ENCODE measurements around the gene PSMA2. TPM values are rescaled to one million over a fixed set of nuclear protein-coding genes. Genes with fewer than 3 reads are reported as not detected.

PSMA2 gene
- 100 to 1,000 TPM; 248 to 284 (median 277) TPM for polyA plus RNA-seq (ENCODE audit: insufficient read length in 3 of 3)
- long read RNA-seq, donor 1, transcript PSMA2-201 (8 exons, 1,487 nt), result major isoform, 208 of 930 reads
- long read RNA-seq, donor 1, partial matches to known transcripts, result 473 of 930 reads
- long read RNA-seq, donor 1, other reads (novel, unspliced or antisense), result 247 of 930 reads
- long read RNA-seq, donor 2, transcript PSMA2-201 (8 exons, 1,487 nt), result major isoform, 276 of 457 reads
- long read RNA-seq, donor 2, partial matches to known transcripts, result 181 of 457 reads
- long read RNA-seq, donor 2, other reads (novel, unspliced or antisense), result 0 of 457 reads
- long read RNA-seq, donor 3, transcript PSMA2-201 (8 exons, 1,487 nt), result major isoform, 221 of 321 reads
- long read RNA-seq, donor 3, partial matches to known transcripts, result 98 of 321 reads
- long read RNA-seq, donor 3, other reads (novel, unspliced or antisense), result 0 of 321 reads
- long read RNA-seq, donor 4, transcript PSMA2-201 (8 exons, 1,487 nt), result major isoform, 249 of 478 reads
- long read RNA-seq, donor 4, partial matches to known transcripts, result 224 of 478 reads
- long read RNA-seq, donor 4, other reads (novel, unspliced or antisense), result 5 of 478 reads
- long read RNA-seq, donor 5, transcript PSMA2-201 (8 exons, 1,487 nt), result major isoform, 170 of 342 reads
- long read RNA-seq, donor 5, partial matches to known transcripts, result 60 of 342 reads
- long read RNA-seq, donor 5, other reads (novel, unspliced or antisense), result 112 of 342 reads
- long read RNA-seq, donor 6, transcript PSMA2-201 (8 exons, 1,487 nt), result major isoform, 164 of 569 reads
- long read RNA-seq, donor 6, partial matches to known transcripts, result 190 of 569 reads
- long read RNA-seq, donor 6, other reads (novel, unspliced or antisense), result 214 of 569 reads
- long read RNA-seq, donor 7, transcript PSMA2-201 (8 exons, 1,487 nt), result major isoform, 217 of 258 reads
- long read RNA-seq, donor 7, partial matches to known transcripts, result 38 of 258 reads
- long read RNA-seq, donor 7, other reads (novel, unspliced or antisense), result 0 of 258 reads
- long read RNA-seq, donor 8, transcript PSMA2-201 (8 exons, 1,487 nt), result major isoform, 65 of 143 reads
- long read RNA-seq, donor 8, partial matches to known transcripts, result 34 of 143 reads
- long read RNA-seq, donor 8, other reads (novel, unspliced or antisense), result 44 of 143 reads
- long read RNA-seq, donor 9, transcript PSMA2-201 (8 exons, 1,487 nt), result major isoform, 261 of 408 reads
- long read RNA-seq, donor 9, partial matches to known transcripts, result 145 of 408 reads
- long read RNA-seq, donor 9, other reads (novel, unspliced or antisense), result 0 of 408 reads
- long read RNA-seq, donor 10, transcript PSMA2-201 (8 exons, 1,487 nt), result major isoform, 191 of 323 reads
- long read RNA-seq, donor 10, partial matches to known transcripts, result 130 of 323 reads
- long read RNA-seq, donor 10, other reads (novel, unspliced or antisense), result 0 of 323 reads
- long read RNA-seq, donor 11, transcript PSMA2-201 (8 exons, 1,487 nt), result major isoform, 171 of 368 reads
- long read RNA-seq, donor 11, partial matches to known transcripts, result 91 of 368 reads
- long read RNA-seq, donor 11, other reads (novel, unspliced or antisense), result 106 of 368 reads
- long read RNA-seq, donor 12, transcript PSMA2-201 (8 exons, 1,487 nt), result major isoform, 246 of 719 reads
- long read RNA-seq, donor 12, partial matches to known transcripts, result 244 of 719 reads
- long read RNA-seq, donor 12, other reads (novel, unspliced or antisense), result 229 of 719 reads
- long read RNA-seq, donor 13, transcript PSMA2-201 (8 exons, 1,487 nt), result major isoform, 119 of 351 reads
- long read RNA-seq, donor 13, partial matches to known transcripts, result 118 of 351 reads
- long read RNA-seq, donor 13, other reads (novel, unspliced or antisense), result 114 of 351 reads
- long read RNA-seq, donor 14, transcript PSMA2-201 (8 exons, 1,487 nt), result major isoform, 334 of 691 reads
- long read RNA-seq, donor 14, partial matches to known transcripts, result 177 of 691 reads
- long read RNA-seq, donor 14, other reads (novel, unspliced or antisense), result 177 of 691 reads
- long read RNA-seq, donor 15, transcript PSMA2-201 (8 exons, 1,487 nt), result major isoform, 222 of 741 reads
- long read RNA-seq, donor 15, partial matches to known transcripts, result 203 of 741 reads
- long read RNA-seq, donor 15, other reads (novel, unspliced or antisense), result 316 of 741 reads
- long read RNA-seq, donor 16, transcript PSMA2-201 (8 exons, 1,487 nt), result major isoform, 259 of 834 reads
- long read RNA-seq, donor 16, partial matches to known transcripts, result 352 of 834 reads
- long read RNA-seq, donor 16, other reads (novel, unspliced or antisense), result 221 of 834 reads

DNA sequence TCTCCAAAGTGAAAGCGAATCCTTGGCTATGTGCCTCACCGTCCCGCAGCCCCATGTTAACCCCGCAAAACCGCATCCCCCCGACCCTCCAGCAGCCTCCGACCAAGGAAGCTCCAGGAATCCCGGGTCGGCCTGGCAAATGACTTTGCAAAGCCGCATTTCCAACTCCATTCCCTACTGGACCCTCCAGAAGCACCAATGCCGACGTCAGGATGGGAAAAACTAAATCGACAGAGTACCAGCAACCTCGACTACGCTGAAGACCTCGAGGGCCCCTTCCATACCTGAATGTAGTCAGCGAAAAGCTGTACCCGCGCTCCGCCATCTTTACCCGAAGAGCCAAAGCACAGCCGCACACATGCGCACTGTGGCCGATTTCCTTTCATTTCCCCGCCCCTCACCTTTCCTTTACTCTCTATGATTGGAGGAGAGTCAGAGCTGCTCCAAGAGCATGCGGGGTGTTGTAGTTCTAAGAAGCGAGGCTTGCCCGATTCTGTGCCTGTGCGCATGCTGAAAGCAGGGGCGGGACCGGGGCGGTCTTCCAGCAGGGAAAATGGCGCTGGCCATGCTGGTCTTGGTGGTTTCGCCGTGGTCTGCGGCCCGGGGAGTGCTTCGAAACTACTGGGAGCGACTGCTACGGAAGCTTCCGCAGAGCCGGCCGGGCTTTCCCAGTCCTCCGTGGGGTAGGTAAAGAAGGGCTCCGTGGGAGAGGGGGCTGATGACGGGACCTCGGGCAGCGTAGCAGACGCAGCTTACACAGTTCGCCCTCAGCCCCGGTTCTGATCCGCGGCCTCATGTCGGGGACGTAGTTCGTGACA lies at the start of gene PSMA2, which contains the start of gene MRPL32:
TSS of gene PSMA2 (minus strand) at position 341 of the 818 bp plus-strand sequence. CDS start at position 325, 16 bp downstream.
TSS of gene MRPL32 (plus strand) at position 543 of the 818 bp plus-strand sequence. CDS start at position 554, 11 bp downstream.
- peak; percentile 98 for DNase-seq

DNA sequence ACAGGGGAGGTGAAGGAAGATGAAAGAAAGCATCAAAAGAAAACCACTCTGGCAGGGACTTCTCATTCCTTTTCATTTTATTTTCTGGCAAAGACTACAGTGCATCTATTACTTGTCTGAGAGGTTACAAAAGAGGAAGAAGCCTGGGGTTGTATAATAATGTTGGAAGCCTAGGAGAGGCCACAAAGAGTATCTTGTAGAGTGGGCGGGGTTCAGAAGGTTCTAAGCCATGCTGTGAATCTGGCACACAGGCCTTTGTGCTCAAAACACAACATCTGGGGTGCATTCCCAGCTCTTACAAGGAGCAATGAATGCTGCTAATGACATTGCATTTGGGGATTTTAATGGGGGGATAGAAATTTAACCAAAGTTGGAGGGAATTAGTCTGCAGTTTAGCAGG lies 49.6 kb upstream of the PSMA2 start:
- no peak for DNase-seq

DNA sequence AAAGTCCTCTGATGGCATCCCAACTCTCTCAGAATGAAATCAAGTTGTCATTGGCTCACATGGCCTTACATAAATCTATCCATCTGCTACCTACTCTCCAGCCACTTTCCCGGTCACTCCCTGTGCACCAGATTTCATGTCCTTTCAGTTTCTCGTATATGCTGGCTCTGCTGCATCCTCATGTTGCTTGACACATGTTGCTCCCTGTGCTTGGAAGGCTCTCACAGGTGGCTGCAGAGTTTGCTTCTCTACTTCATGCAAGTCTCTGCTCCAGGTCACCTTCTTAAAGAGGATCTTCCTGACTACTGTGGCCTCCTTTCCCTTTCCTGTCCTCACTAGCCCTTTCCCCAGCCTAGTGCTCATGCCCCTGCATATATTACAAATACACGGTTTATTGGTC lies 48.5 kb upstream of the PSMA2 start:
- no peak for DNase-seq

DNA sequence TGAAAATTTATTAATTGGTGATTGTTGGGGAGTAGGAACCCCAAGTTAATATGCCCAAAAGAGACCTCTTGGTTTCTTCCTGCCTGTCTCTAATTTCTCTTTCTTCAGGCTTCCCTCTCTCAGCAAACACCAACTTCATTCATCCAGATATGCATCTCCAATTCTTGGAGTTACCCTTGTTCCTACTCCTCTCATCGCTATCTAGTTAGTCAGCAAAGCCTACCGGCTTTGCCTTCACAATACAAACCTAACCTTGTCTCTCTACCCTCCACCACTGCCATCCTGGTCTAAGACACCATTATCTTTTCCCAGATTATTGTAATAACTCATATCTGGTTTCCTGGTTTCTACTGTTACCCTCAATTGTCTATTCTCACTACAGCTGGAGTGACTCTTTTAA lies 48.1 kb upstream of the PSMA2 start:
- DNase-seq, result no peak

DNA sequence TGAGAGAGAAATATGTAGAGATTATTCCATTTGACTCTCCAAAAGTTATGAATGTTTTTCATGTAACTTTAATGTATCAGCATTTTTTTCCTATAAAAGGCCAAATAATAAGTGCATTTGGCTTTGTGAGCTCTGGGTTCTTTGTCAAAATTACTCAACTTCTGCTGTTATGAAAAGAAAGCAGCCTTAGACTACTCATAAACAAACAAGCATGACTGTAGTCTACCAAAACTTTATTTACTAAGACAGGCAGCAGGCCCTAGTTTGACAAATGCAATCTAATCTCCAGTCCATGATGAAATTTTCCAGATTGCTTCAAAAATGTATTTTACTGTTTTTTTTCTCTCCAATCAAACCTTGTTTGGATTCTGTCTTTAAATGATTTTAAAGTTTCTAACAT lies 46.5 kb upstream of the PSMA2 start:
- DNase-seq, result no peak

DNA sequence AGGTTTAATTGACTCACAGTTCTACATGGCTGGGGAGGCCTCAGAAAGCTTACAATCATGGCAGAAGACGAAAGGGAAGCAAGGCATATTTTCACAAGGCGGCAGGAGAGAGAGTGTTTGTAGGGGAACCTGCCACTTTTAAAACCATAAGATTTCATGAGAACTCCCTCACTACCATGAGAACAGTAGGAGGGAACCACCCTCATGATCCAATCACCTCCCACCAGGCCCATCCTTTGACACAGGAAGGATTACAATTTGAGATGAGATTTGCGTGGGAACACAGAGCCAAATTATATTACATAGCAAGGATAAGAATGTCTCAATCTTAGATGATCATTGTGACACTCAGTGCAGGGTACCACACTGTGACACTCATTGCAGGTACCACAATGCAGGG lies 44.4 kb upstream of the PSMA2 start:
- DNase-seq, result no peak

DNA sequence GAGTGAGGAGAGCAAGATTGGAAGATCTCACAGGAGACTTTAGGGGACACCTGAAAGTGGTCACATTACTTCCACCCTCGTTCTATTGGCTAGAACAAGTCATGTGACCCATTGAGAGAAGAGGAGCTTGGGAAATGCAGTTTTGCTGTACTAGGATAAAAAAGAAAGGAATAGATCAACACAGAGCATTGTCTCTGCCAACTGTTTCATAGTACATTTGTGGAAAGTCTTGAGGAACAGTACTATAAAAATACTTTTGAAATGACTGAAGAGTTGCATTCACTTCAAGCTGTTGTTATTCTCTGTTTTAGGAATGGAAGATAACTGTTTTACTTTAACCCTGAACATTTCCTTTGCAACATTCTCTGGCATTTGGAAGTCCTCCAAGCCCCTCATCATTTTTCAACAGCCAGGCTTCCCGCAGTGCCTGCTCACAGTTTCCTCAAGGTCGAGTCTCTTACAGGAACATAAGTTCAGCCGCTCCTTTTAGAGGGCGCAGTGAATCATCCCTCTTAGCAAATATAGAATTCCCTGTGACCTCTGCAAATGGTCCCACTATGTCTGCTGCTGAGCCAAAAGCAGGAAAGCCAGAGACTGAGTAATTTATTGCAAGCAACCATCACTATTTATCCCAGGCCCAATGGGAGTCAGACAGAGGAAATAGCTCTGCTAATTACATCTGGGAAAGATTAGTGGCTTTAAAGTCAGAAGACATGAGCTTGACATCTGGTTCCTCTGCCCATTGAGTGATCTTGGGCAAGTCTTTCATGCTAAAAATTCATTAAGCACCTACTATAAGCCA lies 40.9 kb upstream of the PSMA2 start:
- peak; percentile 86 for DNase-seq

DNA sequence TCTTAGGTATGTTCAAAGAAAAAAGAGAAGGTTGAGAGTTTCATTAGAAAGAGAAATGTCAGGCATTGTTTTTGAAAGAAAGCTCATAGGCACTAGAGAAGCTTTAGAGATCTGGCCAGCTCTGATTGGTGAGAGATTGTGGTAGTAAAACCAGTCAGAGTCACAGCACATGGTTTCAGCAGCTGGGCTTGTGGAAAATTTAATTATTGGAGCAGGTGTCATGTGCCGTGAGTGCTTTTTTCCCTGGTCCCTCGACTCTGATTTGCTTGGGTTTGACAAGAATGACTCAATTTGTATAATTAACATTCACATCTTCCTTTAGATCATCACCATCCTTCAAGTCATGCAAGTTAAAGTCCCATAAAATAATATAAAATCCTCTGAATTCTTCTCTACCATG lies 35.4 kb upstream of the PSMA2 start:
- DNase-seq, result no peak

DNA sequence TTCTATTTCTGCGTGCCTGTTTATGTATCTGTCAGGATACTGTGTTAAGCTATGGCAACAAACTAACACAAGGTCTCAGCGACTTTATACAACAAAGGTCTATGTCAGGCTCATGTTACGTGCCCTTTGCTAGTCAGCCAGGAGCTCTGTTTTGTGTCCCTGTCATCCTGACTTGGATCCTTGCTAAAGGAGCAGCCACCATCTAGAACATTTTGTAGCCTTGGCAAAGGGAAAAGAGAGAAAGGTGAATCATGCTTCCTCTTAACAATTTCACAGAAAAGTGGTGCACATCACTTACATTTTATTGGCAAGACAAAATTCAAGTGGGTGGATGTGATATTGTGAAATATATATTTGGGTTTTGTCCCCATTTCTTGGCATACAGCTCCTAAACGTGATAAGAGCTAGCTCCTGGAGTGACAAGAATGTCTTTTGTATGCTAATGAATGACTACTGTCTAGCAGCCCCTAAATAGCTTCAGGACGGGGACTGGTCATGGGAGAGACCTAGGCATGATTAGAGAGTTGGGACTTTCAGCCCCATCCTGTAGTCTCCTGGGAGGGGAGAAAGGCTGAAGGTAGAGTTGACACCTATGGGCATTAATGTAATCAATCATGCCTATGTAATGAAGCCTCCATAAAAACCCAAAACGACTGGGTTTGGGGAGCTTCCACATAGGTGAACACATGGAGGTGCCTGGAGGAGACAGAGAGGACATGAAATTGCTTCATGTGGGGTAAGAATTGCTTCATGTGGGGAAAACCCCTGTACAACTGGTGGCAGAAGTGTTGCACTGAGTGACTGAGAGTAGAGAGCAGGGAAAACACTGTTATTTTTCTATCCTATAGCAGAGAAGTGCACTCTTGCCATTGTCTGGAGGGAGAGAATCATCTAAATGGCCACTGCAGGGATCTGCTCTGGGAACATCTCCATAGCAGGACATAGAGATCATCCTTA lies 33.2 kb upstream of the PSMA2 start:
- no peak for DNase-seq

DNA sequence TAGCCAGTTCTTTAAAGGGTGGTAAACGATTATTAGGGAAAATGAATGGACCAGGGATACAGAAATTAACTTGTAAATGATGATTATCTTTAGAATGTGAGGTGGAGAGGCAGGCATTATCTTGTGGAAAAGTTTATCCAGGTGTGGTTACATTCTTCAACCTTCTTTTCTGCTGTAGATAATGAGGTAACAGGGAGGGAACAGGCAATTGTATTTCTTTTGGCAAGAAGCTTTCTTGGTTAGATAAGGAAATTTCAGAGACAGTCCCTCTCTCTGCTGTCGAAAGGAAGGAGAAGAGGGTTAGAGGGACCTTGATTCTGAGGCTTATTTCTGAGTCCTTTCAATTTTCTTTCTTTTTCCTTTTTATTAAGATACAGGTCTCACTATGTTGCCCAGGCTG lies 32.3 kb upstream of the PSMA2 start:
- DNase-seq, result no peak

DNA sequence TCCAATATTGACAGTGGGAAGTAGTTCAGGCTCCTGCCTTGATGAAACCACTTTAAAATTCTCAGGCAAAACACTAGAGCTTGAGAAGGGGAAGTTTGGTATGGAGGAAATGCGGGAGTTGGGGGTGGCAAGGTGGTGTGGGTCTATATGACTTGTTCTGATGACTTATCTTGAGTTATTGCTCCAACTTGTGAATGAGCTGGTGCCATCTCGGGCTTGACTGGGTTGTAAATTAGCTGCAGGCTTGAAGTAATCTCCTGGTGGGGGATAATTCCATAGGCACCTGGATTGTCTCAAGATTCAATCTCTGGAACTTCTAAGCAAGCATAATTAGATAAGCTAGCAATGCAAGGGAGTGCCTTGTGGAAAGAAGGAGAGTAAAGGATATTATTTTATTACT lies 29.2 kb upstream of the PSMA2 start:
- no peak for DNase-seq

DNA sequence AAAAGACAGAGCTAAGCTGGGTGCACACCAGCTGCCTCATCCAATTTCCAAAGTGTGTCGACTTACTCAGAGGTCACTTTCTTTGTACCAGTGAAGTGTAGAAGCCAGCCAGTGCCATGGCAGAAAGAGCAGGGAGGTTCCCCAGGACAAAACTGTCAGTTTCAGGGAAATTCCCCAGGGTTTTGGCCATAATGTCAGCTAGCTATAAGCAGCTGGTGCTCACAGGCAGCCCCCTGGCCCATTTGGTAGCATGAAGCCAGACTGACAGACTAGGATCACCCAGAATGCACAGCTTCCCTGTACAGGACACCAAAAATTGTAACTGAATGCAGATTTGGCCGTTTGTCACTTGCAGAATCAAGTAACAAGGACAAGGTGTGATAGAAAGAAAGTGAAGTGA lies 28.8 kb upstream of the PSMA2 start:
- no peak for DNase-seq

DNA sequence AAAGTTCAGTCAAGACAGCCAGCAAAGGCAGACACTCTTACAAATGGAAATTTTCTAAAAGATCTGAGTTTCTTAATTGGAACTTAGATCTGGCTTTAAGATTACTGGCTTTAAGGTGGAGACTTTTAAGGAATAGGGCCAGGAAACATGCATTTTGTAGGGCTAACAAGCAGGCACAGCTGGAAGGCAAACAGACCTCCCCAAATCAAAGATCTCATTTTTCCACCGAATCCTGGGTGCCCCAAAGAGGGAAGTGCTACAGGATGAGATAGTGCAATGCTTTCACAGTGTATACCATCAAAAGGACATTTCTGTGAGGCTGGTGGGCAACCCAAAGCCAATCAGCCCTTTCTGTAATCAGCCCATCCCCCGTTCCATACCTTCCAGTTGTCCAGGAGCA lies 27.6 kb upstream of the PSMA2 start:
- DNase-seq, result no peak

DNA sequence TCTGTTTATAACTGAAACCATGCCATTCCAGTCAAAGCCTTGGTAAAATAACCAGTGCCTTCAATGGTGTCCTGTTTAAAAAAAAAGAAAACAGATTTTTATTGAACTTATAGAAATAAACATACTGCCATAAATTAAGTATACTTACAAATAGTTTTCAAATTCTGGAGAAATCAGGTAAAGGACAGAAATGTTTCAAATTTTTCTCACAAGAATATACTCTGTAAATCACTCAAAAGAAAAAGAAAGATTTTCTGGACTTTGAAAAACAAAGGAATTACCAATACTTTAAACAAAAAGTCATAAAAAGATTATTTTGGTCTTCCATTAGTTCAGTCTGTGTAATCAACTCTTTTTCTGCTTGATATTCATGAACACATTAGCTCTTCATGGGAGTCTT lies 24.1 kb upstream of the PSMA2 start:
- DNase-seq, result no peak

DNA sequence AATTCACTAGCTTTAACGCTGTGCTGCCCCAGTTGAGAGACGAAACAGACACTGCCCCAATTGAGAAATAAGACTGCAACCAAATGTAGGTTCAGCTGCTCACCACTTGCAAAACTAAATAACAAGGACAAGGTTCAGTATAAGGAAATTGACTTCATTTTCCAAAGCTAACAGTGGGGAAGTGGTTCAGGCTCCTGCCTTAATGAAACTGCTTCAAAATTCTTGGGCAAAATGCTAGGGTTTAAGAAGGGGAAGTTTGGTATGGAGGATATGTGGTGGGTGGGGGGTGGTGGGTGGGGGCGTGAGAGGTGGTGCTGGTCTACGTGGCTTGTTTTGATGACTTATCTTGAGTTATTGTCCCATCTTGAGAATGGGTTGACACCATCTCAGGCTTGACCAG lies 22.0 kb upstream of the PSMA2 start:
- no peak for DNase-seq

DNA sequence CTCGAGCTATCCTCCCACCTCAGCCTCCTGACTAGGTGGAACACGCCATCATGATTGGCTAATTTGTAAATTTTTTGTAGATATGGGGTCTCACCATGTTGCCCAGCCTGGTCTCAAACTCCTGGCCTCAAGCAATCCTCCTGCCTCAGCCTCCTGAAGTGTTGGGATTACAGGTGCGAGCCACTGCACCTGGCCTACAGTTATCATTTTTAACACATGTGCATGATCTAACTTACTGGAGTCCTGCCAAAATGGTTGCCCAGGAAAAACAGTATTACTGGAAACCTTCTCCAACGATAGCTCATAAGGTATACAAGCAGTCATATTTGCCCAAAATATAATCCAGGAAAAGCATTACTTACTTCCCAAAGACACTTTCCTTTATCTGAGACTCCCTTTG lies 20.4 kb upstream of the PSMA2 start:
- no peak for DNase-seq

DNA sequence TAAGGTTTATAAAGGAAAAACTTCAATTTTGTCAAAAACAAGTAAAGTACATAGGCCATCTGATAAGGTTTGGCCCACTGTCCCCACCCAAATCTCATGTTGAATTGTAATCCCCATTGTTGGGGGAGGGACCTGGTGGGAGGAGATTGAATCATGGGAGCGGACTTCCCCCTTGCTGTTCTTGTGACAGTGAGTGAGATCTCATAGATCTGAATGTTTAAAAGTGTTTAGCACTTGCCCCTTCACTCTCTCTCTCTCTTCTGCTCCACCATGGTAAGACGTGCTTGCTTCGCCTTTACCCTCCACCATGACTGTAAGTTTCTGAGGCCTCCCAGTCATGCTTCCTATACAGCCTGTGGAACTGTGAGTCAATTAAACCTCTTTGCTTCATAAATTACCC lies 18.4 kb upstream of the PSMA2 start:
- DNase-seq, result no peak
